HepG2 (cell line): ENCODE measurements around the gene EPHA10. TPM values are rescaled to one million over a fixed set of nuclear protein-coding genes. Genes with fewer than 3 reads are reported as not detected.

ENCODE experiments used
- ADNP ChIP-seq: sonication (generic); formaldehyde crosslinking; IDR thresholded peaks from 2 replicates; pipeline ENCODE4 v1.4.0; 2020; ENCODE audit warnings: missing genetic modification reagents
- CBX5 ChIP-seq: sonication (generic); formaldehyde crosslinking; IDR thresholded peaks from 2 replicates; pipeline ENCODE4 v1.4.0; 2020; ENCODE audit warnings: missing genetic modification reagents, borderline replicate concordance
- CHD4 ChIP-seq: fragments of 200-600 bp; sonication (generic); IDR thresholded peaks from 2 replicates; pipeline ENCODE4 v1.7.0; 2017; ENCODE audit warnings: mild to moderate bottlenecking, low read length, borderline replicate concordance
- FOXK2 ChIP-seq: fragments of 450-650 bp; IDR thresholded peaks from 2 replicates; pipeline ENCODE4 v1.6.1; 2016
- GABPA ChIP-seq, 2 experiments: IDR thresholded peaks; 2 replicates each; pipeline ENCODE4 v1.6.1; 2011 to 2016; ENCODE audit warnings: low read depth in 2 of 2, low read length in 1 of 2, missing biosample characterization in 1 of 2, missing genetic modification characterization in 1 of 2
- KDM3A ChIP-seq: IDR thresholded peaks from 2 replicates; pipeline ENCODE4 v1.6.1; 2018; ENCODE audit warnings: low read depth, missing compliant biosample characterization
- MYNN ChIP-seq: sonication (generic); formaldehyde crosslinking; IDR thresholded peaks from 2 replicates; pipeline ENCODE4 v1.4.0; 2020; ENCODE audit warnings: mild to moderate bottlenecking, low read depth, missing genetic modification reagents
- RFX3 ChIP-seq: IDR thresholded peaks from 2 replicates; pipeline ENCODE4 v1.6.1; 2016; ENCODE audit warnings: missing biosample characterization, missing genetic modification reagents
- SAP130 ChIP-seq: IDR thresholded peaks from 2 replicates; pipeline ENCODE4 v1.6.1; 2016; ENCODE audit warnings: low read depth
- ZMYM2 ChIP-seq: sonication (generic); formaldehyde crosslinking; IDR thresholded peaks from 2 replicates; pipeline ENCODE4 v1.8.0; 2022; ENCODE audit warnings: mild to moderate bottlenecking, missing genetic modification reagents
- ZNF772 ChIP-seq: sonication (generic); formaldehyde crosslinking; IDR thresholded peaks from 2 replicates; pipeline ENCODE4 v1.5.0; 2020; ENCODE audit warnings: mild to moderate bottlenecking, missing genetic modification reagents
- polyA plus RNA-seq, 8 experiments: library from polyadenylated mRNA; depleted of rRNA in 3 of 8; stranded (reverse) in 7 of 8; unstranded in 1 of 8; fragments of >200 nt; fragmentation: Illumina TruSeq in 4 of 8; extraction: Trizol in 4 of 8; gene quantifications; 2 replicates each; pipeline versions ENCODE4 v1.2.1 to v1.2.3, GENCODE V29; 2011 to 2016; ENCODE audit warnings: low read depth in 4 of 8, missing spikeins in 1 of 8, mixed read lengths in 1 of 8; ENCODE audit not compliant: insufficient read depth in 1 of 8
- total RNA-seq, 5 experiments: library from RNA; depleted of rRNA; stranded (reverse); fragments of >200 nt; fragmentation: Illumina TruSeq; extraction: Trizol; gene quantifications; 2 replicates each; pipeline ENCODE4 v1.2.3, GENCODE V29; 2016; ENCODE audit warnings: low read depth in 1 of 5
- TF ChIP-seq, protein P1 (sequence below): sonication (generic); formaldehyde crosslinking; IDR thresholded peaks from one replicate; pipeline ENCODE4 v1.5.1; 2020; ENCODE audit warnings: mild to moderate bottlenecking, missing genetic modification reagents; ENCODE audit errors: not compliant biosample characterization
- TF ChIP-seq, protein P2 (sequence below): IDR thresholded peaks from 2 replicates; pipeline ENCODE4 v1.6.1; 2016; ENCODE audit warnings: control low read depth
- TF ChIP-seq, protein P3 (sequence below): IDR thresholded peaks from 2 replicates; pipeline ENCODE4 v1.6.1; 2016
- TF ChIP-seq, protein P4 (sequence below): sonication (generic); formaldehyde crosslinking; IDR thresholded peaks from 2 replicates; pipeline ENCODE4 v1.4.0; 2020; ENCODE audit warnings: mild to moderate bottlenecking, missing genetic modification reagents

Gene EPHA10
- total and polyA plus RNA-seq, 2 of the 13 experiments (the other 11 are each of a cell fraction or from before 2014, with no cell fraction given): 0.11 to 0.58 TPM

DNA sequence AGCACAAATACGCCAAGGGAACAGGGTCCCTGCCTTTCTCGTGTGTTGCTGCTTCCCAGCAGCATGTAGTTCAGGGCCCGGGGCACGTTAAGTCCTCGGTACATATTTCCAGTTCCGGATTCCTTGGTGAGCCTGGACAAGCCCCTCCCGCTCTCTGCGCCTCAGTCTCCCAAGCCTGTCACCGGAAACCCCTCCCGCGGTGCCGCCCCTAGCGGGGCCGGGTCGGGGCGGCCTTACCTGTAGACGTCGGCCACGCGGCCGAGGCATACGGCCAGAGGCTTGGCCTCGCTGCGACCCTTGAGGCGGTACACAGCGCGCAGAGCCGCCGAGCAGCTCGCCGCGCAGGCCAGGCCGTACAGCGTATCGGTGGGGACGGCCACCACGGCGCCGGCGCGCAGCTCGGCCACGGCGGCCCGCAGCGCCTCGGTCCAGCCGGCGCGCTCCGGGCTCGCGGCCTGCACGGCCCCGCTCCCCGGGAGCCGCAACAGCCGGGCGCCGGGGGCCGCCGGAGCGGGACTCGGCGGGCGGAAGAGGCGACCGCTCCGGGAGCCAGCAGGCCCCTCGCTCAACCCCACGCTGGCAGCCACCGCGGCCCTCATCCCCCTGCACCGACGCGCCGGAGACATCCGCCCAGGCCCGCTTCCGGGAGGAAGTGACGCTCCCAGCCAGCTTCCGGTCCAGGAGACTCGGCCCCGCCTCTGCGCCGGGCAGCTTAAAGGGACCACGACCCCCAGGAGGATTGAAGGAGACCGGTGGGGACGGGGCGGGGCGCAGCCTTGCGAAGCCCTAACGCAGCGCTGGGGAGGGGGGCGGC lies 42.8 kb upstream of the EPHA10 start, which contains the start of the genes C1orf122 and YRDC (continued):
- TF ChIP-seq, protein P1, sequence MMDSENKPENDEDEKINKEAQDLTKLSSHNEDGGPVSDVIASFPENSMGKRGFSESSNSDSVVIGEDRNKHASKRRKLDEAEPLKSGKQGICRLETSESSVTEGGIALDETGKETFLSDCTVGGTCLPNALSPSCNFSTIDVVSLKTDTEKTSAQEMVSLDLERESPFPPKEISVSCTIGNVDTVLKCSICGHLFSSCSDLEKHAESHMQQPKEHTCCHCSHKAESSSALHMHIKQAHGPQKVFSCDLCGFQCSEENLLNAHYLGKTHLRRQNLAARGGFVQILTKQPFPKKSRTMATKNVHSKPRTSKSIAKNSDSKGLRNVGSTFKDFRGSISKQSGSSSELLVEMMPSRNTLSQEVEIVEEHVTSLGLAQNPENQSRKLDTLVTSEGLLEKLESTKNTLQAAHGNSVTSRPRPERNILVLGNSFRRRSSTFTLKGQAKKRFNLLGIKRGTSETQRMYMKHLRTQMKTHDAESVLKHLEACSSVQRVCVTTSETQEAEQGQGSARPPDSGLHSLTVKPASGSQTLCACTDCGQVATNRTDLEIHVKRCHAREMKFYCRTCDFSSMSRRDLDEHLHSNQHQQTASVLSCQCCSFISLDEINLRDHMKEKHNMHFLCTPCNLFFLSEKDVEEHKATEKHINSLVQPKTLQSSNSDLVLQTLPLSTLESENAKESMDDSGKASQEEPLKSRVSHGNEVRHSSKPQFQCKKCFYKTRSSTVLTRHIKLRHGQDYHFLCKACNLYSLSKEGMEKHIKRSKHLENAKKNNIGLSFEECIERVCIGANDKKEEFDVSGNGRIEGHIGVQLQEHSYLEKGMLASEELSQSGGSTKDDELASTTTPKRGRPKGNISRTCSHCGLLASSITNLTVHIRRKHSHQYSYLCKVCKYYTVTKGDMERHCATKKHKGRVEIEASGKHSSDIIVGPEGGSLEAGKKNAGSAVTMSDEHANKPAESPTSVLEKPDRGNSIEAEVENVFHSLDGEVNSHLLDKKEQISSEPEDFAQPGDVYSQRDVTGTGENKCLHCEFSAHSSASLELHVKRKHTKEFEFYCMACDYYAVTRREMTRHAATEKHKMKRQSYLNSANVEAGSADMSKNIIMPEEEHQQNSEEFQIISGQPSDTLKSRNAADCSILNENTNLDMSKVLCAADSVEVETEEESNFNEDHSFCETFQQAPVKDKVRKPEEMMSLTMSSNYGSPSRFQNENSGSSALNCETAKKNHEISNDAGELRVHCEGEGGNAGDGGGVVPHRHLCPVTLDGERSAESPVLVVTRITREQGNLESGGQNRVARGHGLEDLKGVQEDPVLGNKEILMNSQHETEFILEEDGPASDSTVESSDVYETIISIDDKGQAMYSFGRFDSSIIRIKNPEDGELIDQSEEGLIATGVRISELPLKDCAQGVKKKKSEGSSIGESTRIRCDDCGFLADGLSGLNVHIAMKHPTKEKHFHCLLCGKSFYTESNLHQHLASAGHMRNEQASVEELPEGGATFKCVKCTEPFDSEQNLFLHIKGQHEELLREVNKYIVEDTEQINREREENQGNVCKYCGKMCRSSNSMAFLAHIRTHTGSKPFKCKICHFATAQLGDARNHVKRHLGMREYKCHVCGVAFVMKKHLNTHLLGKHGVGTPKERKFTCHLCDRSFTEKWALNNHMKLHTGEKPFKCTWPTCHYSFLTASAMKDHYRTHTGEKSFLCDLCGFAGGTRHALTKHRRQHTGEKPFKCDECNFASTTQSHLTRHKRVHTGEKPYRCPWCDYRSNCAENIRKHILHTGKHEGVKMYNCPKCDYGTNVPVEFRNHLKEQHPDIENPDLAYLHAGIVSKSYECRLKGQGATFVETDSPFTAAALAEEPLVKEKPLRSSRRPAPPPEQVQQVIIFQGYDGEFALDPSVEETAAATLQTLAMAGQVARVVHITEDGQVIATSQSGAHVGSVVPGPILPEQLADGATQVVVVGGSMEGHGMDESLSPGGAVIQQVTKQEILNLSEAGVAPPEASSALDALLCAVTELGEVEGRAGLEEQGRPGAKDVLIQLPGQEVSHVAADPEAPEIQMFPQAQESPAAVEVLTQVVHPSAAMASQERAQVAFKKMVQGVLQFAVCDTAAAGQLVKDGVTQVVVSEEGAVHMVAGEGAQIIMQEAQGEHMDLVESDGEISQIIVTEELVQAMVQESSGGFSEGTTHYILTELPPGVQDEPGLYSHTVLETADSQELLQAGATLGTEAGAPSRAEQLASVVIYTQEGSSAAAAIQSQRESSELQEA (CRISPR knock-in tag): no peak
- TF ChIP-seq KDM3A (0 out of 2 replicates have a peak, but pooled peaks have one; percentile 10), ZMYM2 (CRISPR knock-in tag) (no peak), FOXK2 (no peak), SAP130 (CRISPR knock-in tag) (peak; percentile 78), ADNP (CRISPR knock-in tag) (no peak), ZNF772 (CRISPR knock-in tag) (no peak; the same call in 1 of the 2 replicates), CBX5 (CRISPR knock-in tag) (no peak), RFX3 (CRISPR knock-in tag) (no peak), MYNN (CRISPR knock-in tag) (no peak), CHD4 (no peak), GABPA (IDR thresholded peaks at IDR 0.05; ENCODE audit: low read depth, low read length) (peak; percentile 88), GABPA (CRISPR knock-in tag; IDR thresholded peaks at IDR 0.05; ENCODE audit: low read depth) (peak; percentile 91)
- TF ChIP-seq, protein P2, sequence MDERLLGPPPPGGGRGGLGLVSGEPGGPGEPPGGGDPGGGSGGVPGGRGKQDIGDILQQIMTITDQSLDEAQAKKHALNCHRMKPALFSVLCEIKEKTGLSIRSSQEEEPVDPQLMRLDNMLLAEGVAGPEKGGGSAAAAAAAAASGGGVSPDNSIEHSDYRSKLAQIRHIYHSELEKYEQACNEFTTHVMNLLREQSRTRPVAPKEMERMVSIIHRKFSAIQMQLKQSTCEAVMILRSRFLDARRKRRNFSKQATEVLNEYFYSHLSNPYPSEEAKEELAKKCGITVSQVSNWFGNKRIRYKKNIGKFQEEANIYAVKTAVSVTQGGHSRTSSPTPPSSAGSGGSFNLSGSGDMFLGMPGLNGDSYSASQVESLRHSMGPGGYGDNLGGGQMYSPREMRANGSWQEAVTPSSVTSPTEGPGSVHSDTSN (CRISPR knock-in tag): no peak
- TF ChIP-seq, protein P3, sequence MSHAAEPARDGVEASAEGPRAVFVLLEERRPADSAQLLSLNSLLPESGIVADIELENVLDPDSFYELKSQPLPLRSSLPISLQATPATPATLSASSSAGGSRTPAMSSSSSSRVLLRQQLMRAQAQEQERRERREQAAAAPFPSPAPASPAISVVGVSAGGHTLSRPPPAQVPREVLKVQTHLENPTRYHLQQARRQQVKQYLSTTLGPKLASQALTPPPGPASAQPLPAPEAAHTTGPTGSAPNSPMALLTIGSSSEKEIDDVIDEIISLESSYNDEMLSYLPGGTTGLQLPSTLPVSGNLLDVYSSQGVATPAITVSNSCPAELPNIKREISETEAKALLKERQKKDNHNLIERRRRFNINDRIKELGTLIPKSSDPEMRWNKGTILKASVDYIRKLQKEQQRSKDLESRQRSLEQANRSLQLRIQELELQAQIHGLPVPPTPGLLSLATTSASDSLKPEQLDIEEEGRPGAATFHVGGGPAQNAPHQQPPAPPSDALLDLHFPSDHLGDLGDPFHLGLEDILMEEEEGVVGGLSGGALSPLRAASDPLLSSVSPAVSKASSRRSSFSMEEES (CRISPR knock-in tag): no peak
- TF ChIP-seq, protein P4, sequence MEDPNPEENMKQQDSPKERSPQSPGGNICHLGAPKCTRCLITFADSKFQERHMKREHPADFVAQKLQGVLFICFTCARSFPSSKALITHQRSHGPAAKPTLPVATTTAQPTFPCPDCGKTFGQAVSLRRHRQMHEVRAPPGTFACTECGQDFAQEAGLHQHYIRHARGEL (CRISPR knock-in tag): no peak
